HG02970 (cell line): Measurements from ENCODE around the gene CWC22.
"Not testable (repeated sequence)": the region's sequence is repeated elsewhere in the genome, so short reads cannot be mapped to it uniquely, and the experiment has no call there.

ENCODE experiments used
- ATAC-seq: cut with Tn5 transposase; IDR thresholded peaks from one replicate; pipeline ENCODE4 v1.9.1; 2021; ENCODE audit warnings: mild to moderate bottlenecking, moderate library complexity, moderate number of reproducible peaks; ENCODE audit not compliant: unreplicated experiment, low FRiP score

The CWC22 gene

DNA sequence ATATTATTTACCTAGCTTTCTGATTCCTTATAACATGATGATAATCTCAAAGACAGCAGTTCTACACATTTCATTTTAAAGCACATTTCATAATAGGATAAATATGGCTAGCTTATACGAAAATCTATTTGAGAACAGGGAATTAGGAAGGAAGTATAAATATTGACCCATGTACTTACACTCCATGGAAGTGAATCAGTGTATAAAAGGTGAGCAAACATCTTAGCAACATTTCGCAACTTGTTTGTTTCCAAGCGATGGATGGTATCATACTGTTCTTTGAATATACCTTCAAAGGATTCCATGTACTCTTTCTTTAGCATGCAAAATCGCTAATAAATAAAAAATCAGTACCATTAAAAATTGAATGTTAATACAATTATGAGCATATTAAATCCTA is 53.1 kb downstream of the CWC22 start:
- no peak for ATAC-seq

DNA sequence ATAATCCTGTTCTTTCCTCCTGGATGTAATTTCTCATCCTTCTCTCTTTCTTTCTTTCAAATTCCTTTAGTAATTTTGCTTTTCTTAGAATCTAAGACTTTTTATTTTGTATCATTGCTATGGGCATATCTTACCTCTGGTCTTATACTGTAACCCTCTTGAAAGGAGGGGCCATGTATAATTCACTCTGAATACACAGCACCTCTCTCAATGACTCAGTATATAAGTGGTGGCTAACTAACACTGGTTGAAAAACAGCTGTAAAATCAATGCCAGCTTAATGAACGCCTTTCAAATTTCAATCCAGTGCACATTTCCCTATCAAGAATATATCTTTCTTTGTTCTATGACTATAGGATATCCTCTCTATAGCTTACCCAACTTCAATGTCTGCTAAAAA is 53.7 kb downstream of the CWC22 start:
- ATAC-seq, result no peak

DNA sequence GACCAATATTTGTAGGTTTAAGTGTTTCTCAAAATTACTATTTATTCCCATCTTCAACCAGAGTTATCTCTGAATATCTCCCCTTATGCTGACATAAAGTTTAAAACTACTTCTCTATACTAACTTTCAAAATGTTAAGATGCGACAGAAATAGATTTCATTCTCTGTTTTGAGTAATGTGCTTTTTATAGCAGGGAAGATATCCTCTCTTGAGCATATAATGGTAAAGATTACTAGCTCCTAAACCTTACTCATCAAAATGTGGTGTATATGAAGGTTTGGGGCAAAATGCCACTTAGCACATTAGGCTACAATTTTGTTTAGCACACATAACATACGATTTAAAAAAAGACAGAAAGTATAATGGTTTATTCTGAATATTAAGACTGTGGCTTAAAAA is 54.4 kb downstream of the CWC22 start:
- no peak for ATAC-seq

DNA sequence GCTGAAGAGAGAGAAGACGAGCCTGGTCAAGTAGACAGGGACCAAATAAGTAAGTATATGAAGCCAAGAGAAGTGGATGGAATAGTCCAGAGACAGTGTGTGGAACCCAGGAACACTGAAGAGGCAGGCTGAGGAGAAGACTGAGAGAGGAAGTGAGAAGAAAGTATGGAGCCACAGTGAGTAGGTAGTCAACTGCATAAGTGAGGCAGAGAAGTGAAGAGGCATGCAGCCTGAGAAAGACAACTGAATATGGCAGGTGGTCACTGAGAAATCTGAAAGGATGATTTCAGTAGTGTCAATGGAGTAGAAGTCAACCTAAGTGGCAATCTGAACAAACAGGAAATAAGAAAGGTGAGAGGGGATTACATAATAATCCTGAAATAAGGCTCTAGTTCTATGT is 55.4 kb downstream of the CWC22 start:
- no peak for ATAC-seq

DNA sequence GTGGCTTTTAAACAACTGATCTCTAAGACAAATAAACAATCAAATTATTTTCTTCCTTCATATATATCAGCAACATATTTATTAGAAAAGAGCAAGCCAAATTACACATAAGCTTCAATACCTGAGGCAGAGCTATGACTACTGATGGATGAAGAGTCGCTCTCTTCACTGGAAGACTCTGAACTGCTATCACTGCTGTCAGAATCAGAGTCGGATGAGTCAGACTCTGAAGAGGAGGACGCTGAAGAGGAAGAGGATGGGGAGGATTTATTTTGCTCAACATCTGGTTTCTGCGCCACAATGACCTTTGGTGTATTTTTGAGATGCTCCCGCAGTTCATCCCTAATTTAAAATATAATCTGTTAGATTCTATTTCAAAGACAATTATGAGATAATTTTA is 56.7 kb downstream of the CWC22 start:
- no peak for ATAC-seq

DNA sequence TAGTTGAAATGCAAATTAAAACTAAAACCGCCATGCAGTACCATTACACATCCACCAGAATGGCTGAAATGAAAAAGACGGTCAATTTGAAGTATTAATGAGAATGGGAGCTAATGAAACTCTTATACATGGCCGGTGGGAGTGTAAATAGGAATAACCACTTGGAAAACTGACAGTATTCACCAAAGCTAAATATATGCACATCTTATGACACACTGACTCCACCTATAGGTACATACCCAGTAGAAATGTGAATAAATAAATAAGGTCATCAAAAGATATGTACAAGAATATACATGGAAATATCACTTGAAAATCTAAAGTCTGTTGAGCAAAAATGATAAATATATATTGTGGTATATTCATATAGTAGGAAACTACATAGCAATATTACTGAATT is 57.7 kb downstream of the CWC22 start:
- no peak for ATAC-seq

DNA sequence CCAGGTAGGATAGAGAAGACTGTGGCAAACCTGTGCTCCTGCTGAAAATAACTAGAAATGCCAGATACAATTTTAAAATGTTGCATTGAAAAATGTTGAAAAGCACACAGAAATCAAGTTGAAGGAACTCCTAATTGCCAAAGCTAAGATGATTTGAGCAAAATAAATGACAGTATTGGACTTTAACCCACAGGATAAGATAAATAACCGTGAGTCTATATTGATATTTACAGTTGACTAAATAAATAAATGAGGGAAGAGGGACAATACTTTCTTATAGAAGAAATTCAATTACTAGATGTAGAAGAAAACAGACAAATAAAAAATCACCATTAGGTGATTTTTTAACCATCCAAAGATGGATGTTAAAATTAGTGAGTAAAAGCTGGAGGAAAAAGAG is 59.0 kb downstream of the CWC22 start:
- ATAC-seq, result no peak

DNA sequence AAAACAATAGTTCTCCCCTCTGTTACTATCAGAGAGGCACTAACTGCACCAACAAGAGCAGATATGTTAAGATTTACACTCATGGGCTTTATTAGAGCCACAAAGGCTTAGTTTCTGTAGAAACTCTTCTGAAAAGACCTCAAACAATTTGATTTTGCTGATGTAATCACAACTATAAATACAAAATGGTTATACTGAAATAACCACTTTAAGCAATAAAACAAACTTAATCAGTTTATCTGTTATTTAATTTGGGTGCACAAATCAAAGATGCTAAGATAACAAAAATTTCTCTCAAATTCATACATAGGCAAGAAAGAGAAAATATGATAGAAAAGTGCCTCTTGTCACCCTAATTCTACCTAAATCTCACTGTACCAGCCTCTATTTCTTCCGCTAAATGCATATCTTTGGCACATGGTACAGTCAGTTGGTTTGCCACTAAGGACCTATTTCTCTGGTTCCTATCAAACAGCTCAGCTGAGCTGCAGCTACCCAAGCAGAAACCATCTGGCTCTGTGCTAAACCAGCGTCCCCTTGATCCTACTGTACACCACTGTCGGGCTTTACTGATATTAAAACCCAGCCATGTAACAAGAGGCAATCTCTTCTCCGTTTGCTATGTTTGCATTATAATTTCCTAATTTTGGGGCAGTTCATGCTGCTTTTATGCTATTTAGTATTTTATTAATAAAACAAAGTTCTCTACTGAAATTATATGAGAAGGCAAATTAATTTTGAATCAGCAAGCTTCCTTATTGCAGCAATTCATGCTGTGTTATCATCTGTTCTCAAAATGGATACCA is 60.1 kb downstream of the CWC22 start:
- ATAC-seq, result no peak

DNA sequence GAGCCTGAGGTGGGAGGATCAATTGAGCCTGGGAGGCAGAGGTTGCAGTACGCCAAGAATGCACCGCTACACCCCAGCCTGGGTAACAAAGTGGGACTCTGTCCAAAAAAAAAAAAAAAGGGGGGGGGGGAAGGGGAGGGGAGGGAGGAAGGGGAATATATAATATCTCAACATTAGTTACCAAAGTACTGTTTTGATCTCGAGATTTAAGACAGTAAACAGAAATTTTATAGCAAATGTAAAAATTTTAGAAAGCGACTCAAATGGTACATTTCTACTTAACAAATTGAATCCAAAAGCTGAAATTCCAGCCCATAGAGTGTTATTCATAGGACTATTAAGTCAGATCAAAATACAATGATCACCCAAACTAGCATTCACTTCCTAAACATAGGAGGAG is 60.8 kb downstream of the CWC22 start:
- no peak for ATAC-seq

DNA sequence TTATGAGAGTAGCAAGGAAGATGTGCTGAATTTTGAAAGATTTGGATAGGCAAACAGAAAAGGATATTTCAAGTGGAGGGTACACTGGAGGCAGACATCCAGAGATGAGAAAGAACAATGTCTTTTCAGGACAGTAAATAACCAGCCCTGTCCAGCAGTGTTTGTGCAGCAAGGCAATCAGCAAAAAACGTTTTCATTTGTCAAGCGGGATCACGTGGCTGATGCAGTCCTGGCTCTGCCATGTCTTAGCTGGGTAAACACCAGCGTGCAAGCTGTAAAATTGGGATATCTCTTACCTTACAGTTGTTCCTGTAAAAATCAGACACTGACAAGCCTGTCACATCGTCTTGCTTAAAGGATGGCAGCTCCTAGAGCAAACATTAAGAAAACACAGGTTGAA is 67.8 kb downstream of the CWC22 start:
- ATAC-seq, result no peak

DNA sequence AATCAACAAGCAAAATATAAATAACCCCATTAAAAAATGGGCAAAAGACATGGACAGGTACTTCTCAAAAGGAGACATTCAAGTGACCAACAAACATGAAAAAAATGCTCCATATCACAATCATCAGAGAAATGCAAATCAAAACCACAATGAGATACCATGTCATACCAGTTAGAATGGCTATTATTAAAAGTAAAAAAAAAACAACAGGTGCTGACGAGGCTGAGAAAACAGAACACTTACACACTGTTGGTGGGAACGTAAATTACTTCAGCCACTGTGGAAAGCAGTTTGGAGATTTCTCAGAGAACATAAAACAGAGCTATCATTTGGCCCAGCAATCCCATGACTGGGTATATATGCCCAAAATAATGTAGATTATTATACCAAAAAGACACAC is 69.1 kb downstream of the CWC22 start:
- no peak for ATAC-seq

DNA sequence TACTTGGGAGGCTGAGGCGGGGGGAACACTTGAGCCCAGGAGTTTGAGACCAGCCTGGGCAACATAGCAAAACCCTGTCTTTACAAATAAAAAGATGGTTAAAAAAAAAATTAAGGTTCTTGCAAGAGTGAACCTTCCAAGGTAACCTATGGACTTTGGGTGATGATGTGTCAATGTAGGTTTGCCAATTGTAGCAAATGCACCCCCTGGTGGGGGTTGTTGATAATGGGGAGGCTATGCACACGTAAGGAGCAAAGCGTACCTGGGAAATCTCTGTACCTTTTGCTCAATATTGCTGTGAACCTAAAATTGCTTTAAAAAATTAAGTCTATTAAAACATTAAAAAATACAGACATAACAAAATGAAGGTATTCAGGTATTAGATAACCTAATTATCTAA is 70.4 kb downstream of the CWC22 start:
- no peak for ATAC-seq

DNA sequence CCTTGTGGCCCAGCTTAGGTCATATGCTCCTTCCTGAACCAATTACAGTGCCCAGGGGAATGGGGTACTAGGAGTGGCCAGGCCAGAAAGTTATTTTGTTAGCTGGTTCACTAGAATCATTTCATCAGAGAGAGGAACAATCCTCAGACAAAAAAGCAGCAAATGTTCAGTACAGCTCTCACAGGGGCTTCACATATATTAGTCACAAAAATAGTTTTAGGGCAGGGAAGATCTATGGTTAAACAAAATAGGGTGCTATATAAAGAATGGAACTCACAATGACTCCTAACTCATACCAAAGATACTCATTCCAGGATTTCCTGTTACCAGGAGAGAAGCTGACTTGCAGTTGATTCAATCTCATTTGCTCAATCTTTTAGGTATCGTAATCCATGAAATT is 71.0 kb downstream of the CWC22 start:
- no peak for ATAC-seq

DNA sequence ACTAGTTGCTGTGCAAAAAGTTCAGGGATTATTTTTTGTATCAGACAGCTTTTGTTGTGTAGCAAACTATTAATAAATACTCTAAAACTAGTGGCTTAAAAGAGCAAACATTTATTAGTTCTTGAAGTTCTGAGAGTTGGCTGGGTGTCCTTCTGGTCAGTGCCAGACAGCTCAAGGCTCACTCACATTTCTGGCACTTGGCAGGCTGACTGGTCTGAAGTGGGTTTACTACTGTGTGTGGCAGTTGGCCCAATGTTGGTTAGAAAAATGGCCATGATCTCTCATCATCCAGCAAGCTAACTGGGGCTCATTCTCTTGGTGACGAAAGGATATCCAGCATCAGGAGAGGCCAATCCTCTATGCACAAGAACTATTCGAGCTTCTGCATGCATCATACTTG is 74.3 kb downstream of the CWC22 start:
- no peak for ATAC-seq

DNA sequence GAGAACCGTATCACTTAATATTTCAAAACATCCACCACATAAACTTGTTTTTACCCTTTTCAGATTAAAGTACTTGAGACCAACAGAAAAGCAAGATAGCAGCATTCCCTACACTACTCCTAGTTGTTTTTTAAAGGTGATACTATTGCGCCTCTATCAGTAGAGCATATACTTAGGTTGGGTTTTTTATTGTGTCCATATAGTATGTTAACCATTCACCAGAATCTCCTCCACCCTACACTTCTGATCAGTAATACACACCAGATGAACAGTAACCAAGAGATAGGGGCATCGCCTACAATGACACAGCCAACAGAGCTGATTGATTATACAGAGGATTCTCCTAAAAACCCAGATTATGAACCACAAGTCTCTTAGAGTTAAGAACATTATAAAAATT is 75.6 kb downstream of the CWC22 start:
- no peak for ATAC-seq

DNA sequence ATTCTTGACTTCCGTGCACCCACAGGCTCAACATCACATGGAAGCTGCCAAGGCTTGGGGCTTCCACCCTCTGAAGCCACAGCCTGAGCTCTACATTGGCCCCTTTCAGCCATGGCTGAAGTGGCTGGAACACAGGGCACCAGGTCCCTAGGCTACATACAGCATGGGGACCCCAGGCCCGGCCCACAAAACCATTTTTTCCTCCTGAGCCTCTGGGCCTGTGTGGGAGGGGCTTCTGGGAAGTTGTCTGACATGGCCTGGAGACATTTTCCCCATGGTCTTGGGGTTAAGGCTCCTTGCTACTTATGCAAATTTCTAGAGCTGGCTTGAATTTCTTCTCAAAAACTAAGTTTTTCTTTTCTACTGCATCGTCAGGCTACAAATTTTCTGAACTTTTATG is 77.1 kb downstream of the CWC22 start:
- not testable (repeated sequence) for ATAC-seq

DNA sequence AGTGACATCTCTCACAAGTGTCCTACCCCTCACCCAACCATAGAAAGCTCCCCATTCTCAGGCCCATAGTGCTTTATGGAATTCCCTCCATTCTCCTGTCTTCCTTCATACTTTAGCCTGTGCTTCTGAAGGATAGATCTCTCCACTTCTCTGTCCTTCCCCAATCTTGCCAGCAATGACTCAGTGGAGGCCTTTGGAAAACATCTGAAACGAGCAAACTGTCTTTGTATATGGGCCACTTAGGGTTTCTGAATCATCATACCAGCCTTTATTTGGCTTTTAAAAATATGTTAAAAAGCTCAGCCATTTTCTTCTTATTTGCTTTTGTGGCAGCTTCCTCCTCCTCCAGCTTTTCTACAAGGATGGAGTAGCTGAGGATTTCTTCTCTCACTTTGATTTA is 80.1 kb downstream of the CWC22 start:
- ATAC-seq, result no peak

DNA sequence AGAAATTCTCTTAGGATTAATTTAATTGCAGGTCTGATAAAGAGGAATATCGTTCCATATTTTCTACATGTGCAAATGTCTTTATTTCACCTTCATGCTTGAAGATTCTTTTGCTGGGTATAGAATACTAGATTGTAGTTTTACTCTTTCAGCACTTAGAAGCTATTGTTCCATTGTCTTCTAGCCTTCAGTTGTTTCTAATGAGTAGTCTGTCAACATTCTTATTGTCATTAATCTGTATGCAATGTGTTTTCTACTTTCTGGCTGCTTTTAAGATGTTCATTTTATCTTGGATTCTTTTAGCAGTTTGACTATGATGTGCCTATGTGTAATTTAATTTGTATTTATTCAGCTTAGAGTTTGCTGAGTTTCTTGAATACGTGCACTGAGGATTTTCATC is 81.4 kb downstream of the CWC22 start:
- ATAC-seq, result no peak

DNA sequence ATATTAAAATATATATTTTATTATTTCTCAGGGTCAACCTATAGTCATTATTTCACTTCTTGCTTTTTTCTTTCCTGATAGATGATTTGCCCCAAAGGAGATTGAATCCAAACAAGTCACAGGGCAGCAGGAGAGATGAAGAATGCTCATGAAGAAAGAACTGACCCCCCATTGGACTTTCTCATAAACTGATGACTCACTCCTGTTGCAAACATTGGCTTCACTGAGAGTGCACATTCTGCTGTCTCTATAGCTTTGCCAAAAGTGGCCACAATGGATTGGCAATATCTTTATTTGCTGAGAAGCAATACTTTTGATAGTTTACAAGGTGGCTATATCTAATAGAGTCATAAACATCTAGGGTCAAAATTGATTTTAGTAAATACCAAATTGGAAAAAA is 89.8 kb downstream of the CWC22 start:
- ATAC-seq, result no peak

DNA sequence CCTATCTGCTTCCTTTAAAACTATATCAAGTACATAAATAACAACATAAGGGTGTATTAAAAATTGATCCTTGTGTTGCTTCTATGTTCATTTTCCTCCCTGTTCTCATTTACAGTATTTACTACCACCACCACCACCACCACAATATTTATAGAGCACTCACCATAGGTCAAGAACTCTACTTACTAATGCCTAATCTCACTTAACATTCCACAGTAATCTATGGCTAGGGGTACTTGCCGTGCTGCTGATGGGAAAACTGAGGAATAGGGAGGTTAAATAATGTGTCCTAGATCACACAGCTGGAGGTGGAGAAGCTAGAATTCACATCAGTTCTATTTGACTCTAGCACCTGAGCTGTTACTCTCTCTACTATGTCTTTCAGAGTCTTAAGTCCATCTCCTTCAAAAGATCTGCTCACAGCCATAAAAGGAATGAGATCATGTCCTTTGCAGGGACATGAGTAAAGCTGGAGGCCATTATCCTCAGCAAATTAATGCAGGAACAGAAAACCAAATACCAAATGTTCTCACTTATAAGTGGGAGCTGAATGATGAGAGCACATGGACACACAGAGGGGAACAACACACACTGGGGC is 91.6 kb downstream of the CWC22 start:
- ATAC-seq, result no peak

DNA sequence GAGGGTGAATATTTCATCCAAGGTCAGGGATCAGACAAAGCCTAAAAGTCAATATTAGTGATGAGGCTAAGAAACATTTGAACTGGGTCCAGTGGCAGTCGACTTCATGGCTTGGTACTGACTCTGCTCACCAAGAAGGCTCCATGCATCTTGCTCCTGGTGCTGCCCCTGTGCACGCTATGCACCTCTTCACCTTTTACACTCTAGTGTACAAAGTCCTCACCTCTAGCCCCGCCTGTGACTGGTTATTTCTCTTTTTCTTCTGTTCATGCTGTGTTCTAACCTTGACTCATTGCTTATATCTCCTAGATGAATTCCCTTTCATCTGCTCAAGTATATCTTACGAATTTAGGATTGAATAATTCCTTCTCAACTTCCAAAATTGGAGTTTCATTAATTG is 93.3 kb downstream of the CWC22 start:
- no peak for ATAC-seq

DNA sequence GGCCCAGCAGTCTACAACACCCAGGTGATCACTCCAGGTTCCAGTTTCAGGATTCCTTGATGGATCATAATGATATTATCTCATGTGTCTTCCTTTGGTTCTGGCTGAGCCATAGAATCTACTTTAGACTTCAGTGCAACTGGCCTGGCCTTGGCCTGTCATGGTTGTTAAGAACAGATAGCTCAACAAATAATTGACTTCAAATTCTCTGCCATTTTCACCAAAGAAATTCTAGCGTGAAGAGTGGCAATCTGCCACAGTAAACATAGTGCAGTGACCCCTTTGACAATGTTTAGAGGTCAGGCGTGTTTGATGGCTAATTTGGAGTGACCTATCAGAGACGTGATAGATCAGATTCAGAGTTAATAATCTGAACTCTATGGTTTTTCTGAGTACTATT is 95.5 kb downstream of the CWC22 start:
- no peak for ATAC-seq

DNA sequence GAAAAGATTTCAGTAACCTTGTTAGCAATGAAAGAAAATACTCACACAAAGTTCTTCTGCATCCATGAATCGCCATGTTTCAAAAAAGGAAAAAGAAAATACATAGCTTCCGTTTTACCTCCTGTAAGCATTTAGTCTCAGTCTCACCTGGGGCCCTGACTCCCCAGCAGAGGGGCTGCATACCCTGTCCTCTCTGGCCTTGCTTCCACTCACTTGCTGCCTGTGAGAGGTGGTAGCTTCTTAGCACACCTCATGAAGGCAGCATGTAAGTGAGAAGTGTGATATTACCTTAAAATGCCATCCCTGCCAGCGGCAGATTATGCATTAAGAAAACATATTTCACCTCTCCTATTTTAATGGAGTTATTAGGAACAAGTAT is 96.4 kb downstream of the CWC22 start:
- ATAC-seq, result no peak
